IMR-90 (cell line): ENCODE measurements around the gene RNF144A. TPM values are rescaled to one million over a fixed set of nuclear protein-coding genes. Genes with fewer than 3 reads are reported as not detected.

Experiments
- ATAC-seq: fragments of 200-7000 bp; cut with Tn5 transposase; 2 replicates; pipeline ENCODE4 v1.9.1; 2020; ENCODE audit warnings: low read depth, mild to moderate bottlenecking, moderate library complexity
- BruUV-seq: library from RNA; stranded (reverse); fragments of 400-500 nt; replicated peaks from 2 replicates; lab custom pipeline; 2021; lab: Mats Ljungman, UMichigan
- CTCF ChIA-PET: fragments of 300-600 bp; formaldehyde crosslinking; extraction: SDS; loops from one replicate; lab custom pipeline; 2021; ENCODE audit warnings: antibody characterized with exemption; lab: Yijun Ruan, JAX
- POLR2A ChIA-PET: fragments of 300-600 bp; sonication (Branson Sonifier 250); formaldehyde crosslinking; loops from one replicate; lab custom pipeline; 2022; ENCODE audit warnings: antibody characterized with exemption; ENCODE audit not compliant: unreplicated experiment; lab: Charles Lee
- DNase-seq: peaks from one replicate; pipeline ENCODE4 v3.0.0; 2013
- H2AFZ ChIP-seq: replicated peaks from 2 replicates; pipeline ENCODE3; 2013; ENCODE audit warnings: low read length, mild to moderate bottlenecking; ENCODE audit not compliant: poor library complexity
- H2AK5ac ChIP-seq: 2 replicates; pipeline ENCODE4 v1.6.1; 2013; ENCODE audit warnings: low read depth, low read length, inconsistent platforms
- H2AK9ac ChIP-seq: replicated peaks from 2 replicates; pipeline ENCODE3; 2013; ENCODE audit warnings: mild to moderate bottlenecking, low read depth, low read length, moderate library complexity; ENCODE audit not compliant: poor library complexity
- H2BK120ac ChIP-seq: 2 replicates; pipeline ENCODE4 v1.6.1; 2013; ENCODE audit warnings: low read depth, low read length, inconsistent platforms
- H2BK15ac ChIP-seq: 3 replicates; pipeline ENCODE4 v1.6.1; 2013; ENCODE audit warnings: low read depth, low read length, inconsistent platforms
- H2BK20ac ChIP-seq: 2 replicates; pipeline ENCODE4 v1.6.1; 2013; ENCODE audit warnings: low read depth, mild to moderate bottlenecking, inconsistent platforms, low read length, moderate library complexity
- H2BK5ac ChIP-seq: 2 replicates; pipeline ENCODE4 v1.6.1; 2013; ENCODE audit warnings: mild to moderate bottlenecking, low read depth, low read length, inconsistent platforms; ENCODE audit not compliant: poor library complexity, severe bottlenecking
- H3K14ac ChIP-seq: replicated peaks from 2 replicates; pipeline ENCODE4 v1.6.1; 2013; ENCODE audit warnings: low read depth, low read length, inconsistent platforms
- H3K18ac ChIP-seq: 2 replicates; pipeline ENCODE4 v1.6.1; 2013; ENCODE audit warnings: low read depth, low read length, control low read depth
- H3K23ac ChIP-seq: 2 replicates; pipeline ENCODE4 v1.6.1; 2013; ENCODE audit warnings: low read depth, low read length, inconsistent platforms
- H3K27ac ChIP-seq: 2 replicates; pipeline ENCODE4 v1.5.1; 2013; ENCODE audit warnings: mild to moderate bottlenecking, control low read depth, low read length; ENCODE audit not compliant: insufficient read depth
- H3K27me3 ChIP-seq: 2 replicates; pipeline ENCODE4 v1.6.1; 2013; ENCODE audit warnings: low read length; ENCODE audit not compliant: control insufficient read depth, insufficient read depth
- H3K36me3 ChIP-seq: 2 replicates; pipeline ENCODE4 v1.6.1; 2013; ENCODE audit warnings: low read length, mixed read lengths; ENCODE audit not compliant: control insufficient read depth, insufficient read depth
- H3K4ac ChIP-seq: 2 replicates; pipeline ENCODE4 v1.6.1; 2013; ENCODE audit warnings: low read depth, low read length, inconsistent platforms
- H3K4me1 ChIP-seq: 2 replicates; pipeline ENCODE4 v1.6.1; 2013; ENCODE audit warnings: low read length, mixed read lengths; ENCODE audit not compliant: control insufficient read depth, insufficient read depth
- H3K4me2 ChIP-seq: 2 replicates; pipeline ENCODE4 v1.6.1; 2013; ENCODE audit warnings: low read depth, mild to moderate bottlenecking, control low read depth, low read length, moderate library complexity
- H3K4me3 ChIP-seq: 2 replicates; pipeline ENCODE4 v1.5.1; 2013; ENCODE audit warnings: low read depth, mild to moderate bottlenecking, control low read depth, low read length, moderate library complexity; ENCODE audit not compliant: insufficient read depth
- H3K56ac ChIP-seq: 2 replicates; pipeline ENCODE4 v1.6.1; 2013; ENCODE audit warnings: low read length, inconsistent platforms; ENCODE audit not compliant: insufficient read depth; ENCODE audit errors: extremely low read depth
- H3K79me1 ChIP-seq, 2 experiments: 2 replicates each; pipeline ENCODE4 v1.6.1; 2013; ENCODE audit warnings: low read length in 2 of 2, inconsistent platforms in 1 of 2, low read depth in 1 of 2
- H3K9ac ChIP-seq: 2 replicates; pipeline ENCODE4 v1.6.1; 2013; ENCODE audit warnings: low read depth, low read length, control low read depth
- H3K9me1 ChIP-seq: 2 replicates; pipeline ENCODE4 v1.6.1; 2013; ENCODE audit warnings: low read length, inconsistent platforms; ENCODE audit not compliant: insufficient read depth
- H3K9me3 ChIP-seq: 2 replicates; pipeline ENCODE4 v1.6.1; 2013; ENCODE audit warnings: low read length; ENCODE audit not compliant: control insufficient read depth, insufficient read depth
- H4K20me1 ChIP-seq: 2 replicates; pipeline ENCODE4 v1.6.1; 2013; ENCODE audit warnings: low read length, inconsistent platforms; ENCODE audit not compliant: insufficient read depth
- H4K5ac ChIP-seq: 2 replicates; pipeline ENCODE4 v1.6.1; 2013; ENCODE audit warnings: mild to moderate bottlenecking, low read depth, low read length, control low read depth
- H4K8ac ChIP-seq, 2 experiments: 2 replicates each; pipeline ENCODE4 v1.6.1; 2013; ENCODE audit warnings: low read depth in 2 of 2, low read length in 2 of 2, control low read depth in 1 of 2, inconsistent platforms in 1 of 2
- H4K91ac ChIP-seq: 2 replicates; pipeline ENCODE4 v1.6.1; 2013; ENCODE audit warnings: low read depth, low read length, inconsistent platforms; ENCODE audit not compliant: insufficient read depth
- CHD1 ChIP-seq: IDR thresholded peaks from 2 replicates; pipeline ENCODE4 v1.6.1; 2012; ENCODE audit warnings: low read depth, low read length, improper control_type of control experiment
- CTCF ChIP-seq: conservative IDR thresholded peaks from 2 replicates; pipeline ENCODE4 v1.5.1; 2012; ENCODE audit warnings: mild to moderate bottlenecking, low read depth, low read length, improper control_type of control experiment
- ELK1 ChIP-seq: fragments of 150-350 bp; IDR thresholded peaks from 2 replicates; pipeline ENCODE4 v1.6.1; 2016; ENCODE audit warnings: low read depth, mild to moderate bottlenecking, low read length, moderate library complexity, borderline replicate concordance
- MAZ ChIP-seq: IDR thresholded peaks from 2 replicates; pipeline ENCODE4 v1.6.1; 2012; ENCODE audit warnings: low read depth, mild to moderate bottlenecking, low read length, improper control_type of control experiment, moderate library complexity, borderline replicate concordance
- NFE2L2 ChIP-seq: fragments of 150-350 bp; IDR thresholded peaks from 2 replicates; pipeline ENCODE4 v1.6.1; 2016; ENCODE audit warnings: low read depth, mild to moderate bottlenecking, low read length
- WGBS, 2 experiments: methylation state at CpG; one replicate each; pipeline versions ENCODE4 v1.1.5 to v1.1.7; 2013; ENCODE audit warnings: missing lambda C conversion rate in 2 of 2; ENCODE audit not compliant: insufficient read length in 1 of 2; ENCODE audit errors: extremely low coverage in 2 of 2; 5-methylcytosine and 5-hydroxymethylcytosine counted together
- dilution Hi-C: fragments of 300-500 bp; cut with HindIII; formaldehyde crosslinking; loops from one replicate; pipeline ENCODE4 v1.14.3; 2018; ENCODE audit warnings: low sequenced_read_pairs; ENCODE audit not compliant: unreplicated experiment
- in situ Hi-C: fragments of 300-500 bp; cut with MboI; formaldehyde crosslinking; loops from 3 replicates; pipeline ENCODE4 v1.14.3; 2019; ENCODE audit warnings: low sequenced_read_pairs, inconsistent platforms, mixed read lengths
- intact Hi-C: fragments of 100-400 bp; cut with micrococcal nuclease; formaldehyde crosslinking; loops from 2 replicates; pipeline ENCODE4 v1.10.0; 2022
- polyA plus RNA-seq, 3 experiments: library from polyadenylated mRNA; depleted of rRNA; stranded (reverse); fragments of >200 nt; gene quantifications; 2 replicates each; pipeline ENCODE4 v1.2.3, GENCODE V29; 2012; ENCODE audit warnings: low replicate concordance in 1 of 3
- total RNA-seq: library from RNA; depleted of rRNA; stranded (reverse); fragments of >200 nt; gene quantifications from 2 replicates; pipeline ENCODE4 v1.2.3, GENCODE V29; 2012
- TF ChIP-seq, protein P1 (sequence below): fragments of 150-350 bp; IDR thresholded peaks from 2 replicates; pipeline ENCODE4 v1.6.1; 2017; ENCODE audit warnings: mild to moderate bottlenecking, antibody characterized with exemption, low read length, low read depth

The RNF144A gene
- total and polyA plus RNA-seq, 2 of the 4 experiments (the other 2 are of a cell fraction): 0.18 to 0.26 TPM

GRCh38 chr2:6971502-6971901 lies 54.3 kb downstream of the RNF144A start:
- CTCF ChIA-PET: interaction anchor here (0.5 kb wide), 1 partner anchor 126 kb away, joined by 3 read pairs; no protein-coding TSS in a partner anchor
- no peak for ATAC-seq
- POLR2A ChIA-PET: no interaction called here

More at GRCh38 chr2:6971502-6971901, 54.3 kb downstream of the RNF144A start:
- Histone ChIP-seq H3K14ac (no peak overlapping the region), H2AK5ac (no peak overlapping the region), H3K79me1 (no peaks in the 10 kb centered on the region), H3K9me1 (no peaks in the 10 kb centered on the region), H2BK5ac (no peak overlapping the region), H4K20me1 (no peaks in the 10 kb centered on the region), H3K4me3 (no peak overlapping the region), H2BK20ac (no peak overlapping the region), H3K4me2 (no peak overlapping the region), H3K27me3 (no peaks in the 10 kb centered on the region), H3K9ac (no peak overlapping the region), H4K8ac (no peak overlapping the region), H3K4ac (no peak overlapping the region), H2AFZ (no peak overlapping the region), H3K56ac (no peak overlapping the region), H2BK120ac (no peak overlapping the region), H3K27ac (no peak overlapping the region), H3K9me3 (no peaks in the 10 kb centered on the region; the same call in 1 of the 2 replicates), H3K4me1 (no peaks in the 10 kb centered on the region), H4K5ac (no peak overlapping the region), H3K23ac (no peak overlapping the region), H3K36me3 (no peaks in the 10 kb centered on the region), H2BK15ac (no peak overlapping the region), H2AK9ac (no peak overlapping the region), H4K91ac (no peak overlapping the region), H3K18ac (no peak overlapping the region)
- no TSS peak for BruUV-seq
- intact Hi-C loops (no loop called here), dilution Hi-C loops (no loop called here), in situ Hi-C loops (no loop called here)
- WGBS, 2 experiments: no CpG with 5 or more reads among the region's 2 CpGs
- TF ChIP-seq CTCF (no peak), ELK1 (no peak), NFE2L2 (no peak), CHD1 (no peak), MAZ (no peak)
- TF ChIP-seq, protein P1, sequence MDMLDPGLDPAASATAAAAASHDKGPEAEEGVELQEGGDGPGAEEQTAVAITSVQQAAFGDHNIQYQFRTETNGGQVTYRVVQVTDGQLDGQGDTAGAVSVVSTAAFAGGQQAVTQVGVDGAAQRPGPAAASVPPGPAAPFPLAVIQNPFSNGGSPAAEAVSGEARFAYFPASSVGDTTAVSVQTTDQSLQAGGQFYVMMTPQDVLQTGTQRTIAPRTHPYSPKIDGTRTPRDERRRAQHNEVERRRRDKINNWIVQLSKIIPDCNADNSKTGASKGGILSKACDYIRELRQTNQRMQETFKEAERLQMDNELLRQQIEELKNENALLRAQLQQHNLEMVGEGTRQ: no peak
- no peak for DNase-seq
